HG03159 (cell line): Measurements from ENCODE around the gene ME1.
"Not testable (repeated sequence)": the region's sequence is repeated elsewhere in the genome, so short reads cannot be mapped to it uniquely, and the experiment has no call there.

Experiments
- ATAC-seq: cut with Tn5 transposase; IDR thresholded peaks from one replicate; pipeline ENCODE4 v1.9.1; 2021; ENCODE audit warnings: mild to moderate bottlenecking, moderate library complexity; ENCODE audit not compliant: unreplicated experiment

The ME1 gene

DNA sequence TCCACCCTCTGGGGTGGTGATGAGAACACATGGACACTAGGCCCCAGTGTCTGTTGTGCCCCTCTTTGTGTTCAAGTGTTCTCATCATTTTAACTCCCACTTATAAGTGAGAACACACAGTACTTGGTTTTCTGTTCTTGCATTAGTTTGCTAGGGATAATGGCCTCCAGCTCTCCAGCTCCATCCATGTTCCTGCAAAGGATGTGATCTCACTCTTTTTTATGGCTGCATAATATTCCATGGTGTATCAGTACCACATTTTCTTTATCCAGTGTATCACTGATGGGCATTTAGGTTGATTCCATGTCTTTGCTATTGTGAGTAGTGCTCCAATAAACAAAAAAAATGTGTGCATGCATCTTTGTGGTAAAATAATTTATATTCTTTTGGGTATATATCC, 170.3 kb downstream of the ME1 start:
- ATAC-seq, result no peak

DNA sequence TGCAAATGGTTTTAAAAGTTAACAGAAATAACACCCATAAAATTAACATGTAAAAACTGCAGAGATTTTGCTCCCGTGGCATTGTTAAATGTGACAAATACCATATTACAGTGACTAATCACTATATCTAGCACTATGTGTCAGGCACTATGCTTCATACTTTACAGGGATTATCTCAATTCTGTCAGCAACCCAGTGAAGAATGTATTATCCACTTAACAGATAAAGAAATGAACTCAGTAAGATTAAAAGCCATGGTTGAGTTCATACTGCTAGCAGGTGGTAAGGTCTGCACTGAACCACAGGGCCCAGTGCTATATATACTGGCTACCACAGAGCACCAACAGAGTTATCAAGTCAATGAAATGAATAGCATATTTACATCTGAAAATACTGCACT, 172.3 kb downstream of the ME1 start:
- no peak for ATAC-seq

DNA sequence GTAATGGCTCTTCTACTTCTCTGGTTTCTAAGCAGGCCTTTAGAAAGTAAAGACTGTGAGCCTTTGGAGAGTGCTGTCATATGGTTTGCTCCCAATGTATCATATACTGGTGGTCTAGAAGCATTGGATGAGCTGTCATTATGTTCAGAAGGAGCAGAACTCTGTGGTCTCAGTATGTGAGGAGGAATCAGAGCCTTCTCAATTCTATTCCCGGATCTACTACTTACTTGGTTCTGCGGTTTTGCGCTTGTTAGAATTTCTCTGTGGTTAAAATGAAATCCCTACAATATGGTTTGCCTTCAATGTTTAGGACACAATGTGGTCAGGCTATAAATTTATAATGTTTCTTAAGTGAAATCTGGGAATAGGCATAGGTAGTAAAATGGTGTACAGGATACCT, 173.1 kb downstream of the ME1 start:
- no peak for ATAC-seq

DNA sequence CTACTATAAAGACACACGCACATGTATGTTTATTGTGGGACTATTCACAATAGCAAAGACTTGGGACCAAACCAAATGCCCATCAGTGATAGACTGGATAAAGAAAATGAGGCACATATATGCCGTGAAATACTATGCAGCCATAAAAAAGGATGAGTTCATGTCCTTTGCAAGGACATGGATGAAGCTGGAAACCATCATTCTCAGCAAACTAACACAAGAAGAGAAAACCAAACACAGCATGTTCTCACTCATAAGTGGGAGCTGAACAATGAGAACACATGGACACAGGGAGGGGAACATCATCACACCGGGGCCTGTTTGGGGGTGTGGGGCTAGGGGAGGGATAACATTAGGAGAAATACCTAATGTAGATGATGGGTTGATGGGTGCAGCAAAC, 174.1 kb downstream of the ME1 start:
- not testable (repeated sequence) for ATAC-seq

DNA sequence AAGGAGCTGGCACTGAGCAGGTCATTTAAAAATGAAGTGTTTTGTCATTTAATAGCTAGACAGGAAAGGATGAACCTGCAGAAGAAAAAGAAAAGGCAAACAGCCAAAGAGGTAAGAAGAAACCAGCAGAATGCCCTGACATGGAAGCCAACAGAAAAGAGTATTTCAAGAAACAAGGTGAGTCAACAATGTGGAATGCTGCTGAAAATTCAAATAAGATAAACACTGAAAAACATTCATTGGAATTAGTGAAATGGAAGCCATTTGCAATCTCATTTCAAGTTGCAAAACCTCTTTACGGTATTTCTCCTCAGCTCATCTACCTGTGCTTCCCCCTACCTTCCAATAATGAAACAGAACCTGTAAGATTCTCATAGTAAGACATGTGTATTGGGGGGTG, 178.1 kb downstream of the ME1 start:
- no peak for ATAC-seq

DNA sequence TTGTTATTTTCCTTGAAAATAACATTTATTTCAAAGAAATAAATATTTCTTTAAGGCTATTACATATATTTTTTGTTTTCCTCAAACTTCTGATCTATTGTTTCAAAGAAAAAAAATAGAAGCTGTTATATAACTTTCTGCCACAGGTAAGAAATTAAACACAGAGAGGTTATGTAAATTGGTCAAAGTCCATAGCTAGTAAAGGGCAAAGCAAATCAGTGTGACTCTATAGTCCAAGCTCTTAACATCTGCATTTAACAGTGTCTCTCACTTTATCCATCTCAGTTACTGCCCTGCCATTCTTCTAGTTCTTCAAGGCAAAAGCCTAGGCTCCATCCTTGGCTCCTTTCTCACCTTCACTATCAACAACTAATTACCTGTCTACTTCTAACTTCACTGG, 180.6 kb downstream of the ME1 start:
- ATAC-seq, result no peak

DNA sequence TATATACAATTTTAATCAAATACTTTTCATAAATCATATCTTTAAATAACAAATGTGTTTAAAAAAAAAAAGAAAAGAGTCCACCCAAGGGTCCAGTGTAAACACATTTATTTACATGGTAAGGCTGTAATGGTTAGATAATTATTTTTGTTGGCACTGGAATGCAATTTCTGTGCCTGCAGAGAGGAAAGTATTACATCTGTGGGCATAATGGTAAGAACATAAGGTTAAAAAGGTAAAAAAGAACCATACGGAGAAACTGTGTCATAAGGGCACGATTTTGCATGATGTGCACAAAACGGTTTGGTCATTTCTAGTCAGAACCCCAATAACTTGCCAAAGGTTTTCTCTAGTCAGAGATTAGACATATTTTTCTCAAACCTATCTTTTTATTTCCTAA, 183.4 kb downstream of the ME1 start:
- ATAC-seq, result no peak

DNA sequence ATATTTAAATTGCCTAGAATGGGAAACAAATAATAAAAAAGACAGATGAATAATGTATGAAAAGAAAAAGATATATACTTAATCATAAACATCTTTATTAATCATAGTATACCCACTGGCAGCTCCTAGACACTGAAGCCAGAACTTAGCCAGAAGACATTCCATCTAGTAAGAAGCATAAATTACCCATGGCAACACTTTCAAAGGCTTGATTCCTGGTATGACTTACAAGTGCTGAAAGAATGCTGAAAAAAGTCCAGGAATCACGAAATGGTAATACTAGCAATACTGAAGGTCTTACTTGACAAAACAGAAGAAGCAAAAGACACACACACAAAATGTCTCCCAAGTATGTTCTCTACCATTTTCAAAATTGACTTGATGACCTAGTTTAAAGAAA, 199.7 kb downstream of the ME1 start:
- ATAC-seq, result no peak

DNA sequence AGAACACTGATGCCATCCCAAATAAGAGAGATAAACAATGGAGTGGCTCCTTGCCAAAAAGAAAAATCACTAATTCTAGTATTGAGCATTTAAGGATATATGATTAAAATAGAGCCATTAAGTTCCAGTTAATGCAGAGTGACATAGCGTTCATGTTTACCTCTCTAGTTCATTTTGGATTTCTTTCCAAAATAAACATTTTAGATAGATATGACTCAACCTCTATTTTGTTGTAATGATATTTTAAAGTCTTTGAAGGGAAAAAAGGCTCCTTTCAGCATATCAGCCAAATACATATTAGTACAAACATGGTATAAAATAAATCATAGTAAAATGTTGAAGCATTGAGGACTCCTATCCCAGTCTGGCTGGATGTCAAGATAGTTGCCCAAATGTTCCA, 204.3 kb downstream of the ME1 start:
- ATAC-seq, result no peak

DNA sequence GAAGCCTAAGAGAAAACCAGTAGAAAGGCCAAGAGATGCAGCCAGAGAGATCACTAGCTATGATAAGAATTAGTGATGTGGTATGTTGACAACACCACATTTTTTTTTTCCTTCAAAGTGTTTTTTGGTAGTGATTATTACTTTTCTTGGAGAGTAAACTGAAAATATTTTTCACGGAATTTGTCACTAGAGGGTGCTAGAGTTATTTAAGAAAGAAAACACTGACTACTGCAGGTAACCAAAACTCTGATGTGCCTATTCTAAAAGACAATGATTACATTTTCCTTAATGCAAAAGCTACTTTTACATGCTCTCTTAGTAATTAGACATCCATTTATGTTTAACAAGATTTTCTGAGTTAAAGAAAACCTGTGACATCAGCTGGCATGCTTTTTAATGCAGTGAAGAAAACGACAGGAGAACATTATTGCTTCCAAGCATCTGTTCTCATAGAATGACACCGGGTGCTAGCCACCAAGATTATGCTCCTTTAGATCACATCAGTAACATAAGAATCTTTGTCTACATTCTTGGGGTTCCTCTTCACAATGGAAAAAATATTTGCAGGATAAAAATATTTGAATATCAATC, 208.9 kb downstream of the ME1 start:
- no peak for ATAC-seq

DNA sequence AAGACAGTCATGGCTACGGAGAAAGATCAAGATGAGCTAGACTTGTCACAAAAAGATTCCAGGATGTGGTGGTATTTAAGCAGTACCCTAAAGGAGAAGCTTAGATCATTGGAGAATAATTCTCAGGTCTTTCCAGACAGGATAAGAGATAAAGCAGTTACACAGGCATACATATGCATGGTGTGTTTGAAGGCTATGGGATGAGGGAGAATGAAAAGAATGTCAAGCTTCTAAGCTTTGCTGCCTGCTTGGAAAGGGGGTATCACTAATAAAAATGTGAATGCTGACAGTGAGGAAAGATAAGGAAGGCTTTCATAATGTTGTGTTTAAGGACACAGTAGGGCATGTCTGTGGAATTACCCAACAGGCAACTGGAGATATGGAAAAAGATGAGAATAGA, 209.6 kb downstream of the ME1 start:
- ATAC-seq, result no peak

DNA sequence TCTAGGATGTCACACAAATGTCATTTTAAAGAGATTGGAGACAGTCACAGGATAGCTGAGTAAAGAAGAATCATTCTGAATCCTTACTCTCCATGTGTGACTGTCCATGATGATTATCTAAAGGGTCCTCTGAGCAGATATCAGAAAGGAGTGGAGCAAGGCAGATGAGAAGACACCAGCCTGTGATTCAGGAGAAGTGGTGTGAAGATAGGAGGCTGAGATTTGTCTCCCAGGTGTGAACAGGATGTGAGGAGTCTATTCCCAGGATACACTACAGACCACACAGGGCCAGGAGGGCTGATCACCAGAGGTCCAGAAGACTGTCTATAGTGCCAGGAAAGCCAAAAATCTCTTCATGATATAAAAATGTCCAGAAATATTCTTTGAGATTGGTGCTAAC, 210.7 kb downstream of the ME1 start:
- ATAC-seq, result no peak

DNA sequence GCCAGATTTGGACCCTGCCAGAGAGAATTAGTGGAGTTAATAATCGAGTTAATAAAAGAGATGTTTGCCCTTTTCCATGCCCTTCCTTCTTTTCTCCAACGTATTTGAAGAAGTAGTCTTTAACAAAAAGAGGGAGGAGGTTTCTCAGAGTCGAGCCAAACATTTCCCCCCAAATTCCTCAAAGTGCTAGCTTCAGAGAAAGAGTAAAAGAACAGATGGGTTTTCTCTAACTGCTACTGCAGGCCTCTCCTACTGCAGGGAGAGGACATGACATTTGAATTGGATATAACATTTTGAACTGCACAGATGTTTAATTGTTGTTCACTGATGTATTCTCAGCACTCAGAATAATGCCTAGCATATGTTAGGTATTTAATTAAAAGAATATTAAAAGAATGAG, 212.2 kb downstream of the ME1 start:
- ATAC-seq, result no peak

DNA sequence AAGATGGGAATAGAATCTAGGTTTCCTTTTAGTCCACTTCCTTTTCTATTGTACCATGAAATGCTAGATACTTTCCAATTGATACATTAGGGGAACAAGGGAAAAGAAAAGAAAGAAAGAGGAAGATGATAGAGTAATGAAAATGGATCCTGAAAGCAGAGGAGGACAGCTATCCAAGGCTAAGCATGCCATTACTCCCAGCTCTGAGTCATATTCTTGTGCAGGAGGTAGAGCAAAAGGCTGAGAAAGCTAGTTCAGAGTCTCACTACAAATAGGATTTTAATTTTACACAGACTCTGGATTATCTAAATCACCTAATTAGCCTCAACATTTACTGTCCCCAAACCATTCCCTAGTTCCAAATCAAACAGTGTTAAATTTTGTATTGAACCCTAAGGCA, 214.0 kb downstream of the ME1 start:
- no peak for ATAC-seq

DNA sequence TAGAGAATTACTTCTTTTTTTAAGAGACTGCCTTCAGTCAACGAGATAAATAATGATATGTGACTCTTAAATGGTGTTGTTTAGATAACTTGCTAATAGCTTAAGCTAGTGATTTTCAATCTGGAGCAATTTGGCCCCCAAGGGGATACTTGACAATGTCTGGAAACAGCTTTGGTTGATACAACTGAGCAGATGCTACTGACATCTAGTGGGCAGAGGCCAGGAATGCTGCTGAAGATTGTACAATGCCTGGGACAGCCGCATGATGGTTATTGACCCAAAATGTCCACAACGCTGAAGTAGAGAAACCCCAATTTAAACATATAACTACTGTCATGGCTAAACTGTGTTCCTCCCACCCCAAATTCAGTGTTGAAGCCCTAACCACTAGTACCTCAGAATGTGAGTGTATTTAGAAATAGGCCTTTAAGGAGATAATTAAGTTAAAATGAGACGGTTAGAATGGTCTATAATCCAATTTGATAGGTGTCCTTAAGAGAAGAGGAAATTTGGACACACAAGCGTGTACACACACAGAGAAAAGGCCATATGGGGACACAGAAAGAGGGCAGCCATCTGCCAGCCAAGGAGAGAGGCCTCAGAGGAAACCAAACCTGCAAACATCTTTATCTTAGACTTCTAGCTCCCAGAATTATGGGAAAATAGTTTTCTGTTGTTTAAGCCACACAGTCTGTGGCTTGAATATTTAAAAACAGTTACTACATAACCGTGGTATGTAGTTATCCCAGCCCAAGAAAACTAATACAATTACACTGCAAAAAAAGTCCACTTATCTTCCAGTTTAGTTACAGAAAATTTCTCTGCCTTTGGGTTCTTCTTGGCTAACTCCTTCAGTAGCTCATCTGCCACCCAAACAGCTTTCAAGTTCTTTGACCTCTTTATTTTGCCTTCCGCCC, 215.5 kb downstream of the ME1 start:
- ATAC-seq, result peak; percentile 99

DNA sequence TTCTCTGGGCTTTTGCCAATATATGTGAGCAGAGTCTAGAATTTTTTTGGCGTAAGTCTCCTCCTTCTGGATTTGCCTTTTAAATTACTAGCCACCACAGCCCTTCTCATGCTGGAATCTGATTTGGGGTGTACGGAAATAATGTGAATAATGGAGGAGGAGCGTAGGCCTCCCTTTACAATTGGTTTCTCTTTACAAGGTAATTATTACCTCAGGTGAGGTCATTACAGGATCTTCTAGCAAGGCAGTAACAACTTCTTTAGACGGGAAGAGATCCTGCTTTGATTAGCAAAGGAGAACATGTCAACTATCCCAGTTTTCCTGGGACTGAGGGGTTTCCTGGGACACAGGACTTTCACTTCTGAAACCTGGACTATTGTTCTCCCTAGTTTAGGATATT, 228.8 kb downstream of the ME1 start:
- no peak for ATAC-seq

DNA sequence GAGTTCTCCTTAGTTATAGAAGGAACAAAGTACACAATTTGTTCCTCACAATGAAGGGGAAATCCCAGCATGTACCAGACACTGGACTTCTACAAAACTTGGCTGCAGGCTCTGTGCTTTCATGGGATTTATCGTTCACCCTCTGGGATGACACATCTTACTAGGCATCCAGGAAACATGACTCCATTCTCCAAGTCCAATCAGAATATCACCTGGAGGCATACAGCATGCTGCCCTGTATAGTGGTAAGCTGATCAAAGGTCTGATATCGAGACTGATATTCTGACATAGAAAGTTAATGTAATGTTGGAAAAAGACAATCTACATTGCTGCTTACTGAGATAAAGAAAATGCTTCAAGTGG, 231.0 kb downstream of the ME1 start:
- ATAC-seq, result no peak

DNA sequence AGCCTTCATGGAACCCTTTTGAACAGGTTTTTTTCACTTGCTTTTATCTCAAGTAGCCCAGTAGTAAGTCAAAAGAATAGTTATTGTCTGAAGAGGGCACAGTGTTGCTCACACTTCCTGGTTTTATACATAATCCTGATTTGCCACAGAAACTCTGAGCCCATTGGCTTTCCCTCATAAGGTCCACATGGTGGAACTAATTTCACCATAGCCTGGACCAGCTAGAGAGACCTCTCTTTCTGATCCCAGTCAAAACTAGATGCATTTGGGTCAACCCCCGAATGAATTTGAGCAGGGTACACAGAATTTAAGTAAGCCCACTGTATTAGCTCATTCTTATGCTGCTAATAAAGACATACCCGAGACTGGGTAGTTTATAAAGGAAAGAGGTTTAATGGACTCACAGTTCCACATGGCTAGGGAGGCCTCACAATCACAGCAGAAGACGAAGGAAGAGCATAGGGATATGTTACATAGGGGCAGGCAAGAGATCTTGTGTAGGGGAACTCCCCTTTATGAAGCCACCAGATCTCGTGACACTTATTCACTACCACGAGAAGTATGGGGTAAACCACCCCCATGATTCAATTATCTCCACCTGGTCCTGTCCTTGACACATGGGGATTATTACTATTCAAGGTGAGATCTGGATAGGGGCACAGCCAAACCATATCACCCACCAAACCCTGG, 231.5 kb downstream of the ME1 start:
- no peak for ATAC-seq

DNA sequence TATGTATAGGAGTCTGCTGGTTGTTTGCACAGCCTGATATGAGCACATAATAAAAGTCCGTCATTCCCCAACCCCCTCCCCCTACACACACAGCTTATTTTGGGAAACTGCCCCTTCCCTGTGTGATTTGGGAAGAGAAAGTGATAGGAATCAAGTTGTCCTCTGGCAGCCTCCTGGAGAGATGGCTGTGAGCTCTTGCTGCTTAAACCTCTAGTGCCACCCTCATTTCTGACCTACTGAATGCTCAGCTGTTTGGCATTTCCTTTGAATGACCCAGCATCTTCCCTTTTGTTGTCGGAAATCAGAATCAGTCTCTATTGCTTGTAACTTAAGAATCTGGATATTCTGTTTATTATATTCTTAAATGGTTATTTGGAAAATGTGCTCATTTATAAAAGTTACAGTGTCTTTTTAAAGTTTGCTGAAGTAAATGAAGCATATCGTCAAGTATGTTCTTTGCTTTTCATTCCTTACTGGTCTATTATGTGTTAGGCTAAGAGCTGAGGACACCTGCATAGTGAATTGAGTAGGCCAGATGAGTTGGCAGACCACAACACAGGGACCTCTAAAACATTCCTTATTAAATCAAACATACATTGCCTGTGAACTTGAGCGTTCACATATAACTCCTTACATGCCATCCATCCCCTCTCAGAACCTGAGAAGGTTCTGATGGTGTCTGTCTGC, 232.2 kb downstream of the ME1 start:
- no peak for ATAC-seq

DNA sequence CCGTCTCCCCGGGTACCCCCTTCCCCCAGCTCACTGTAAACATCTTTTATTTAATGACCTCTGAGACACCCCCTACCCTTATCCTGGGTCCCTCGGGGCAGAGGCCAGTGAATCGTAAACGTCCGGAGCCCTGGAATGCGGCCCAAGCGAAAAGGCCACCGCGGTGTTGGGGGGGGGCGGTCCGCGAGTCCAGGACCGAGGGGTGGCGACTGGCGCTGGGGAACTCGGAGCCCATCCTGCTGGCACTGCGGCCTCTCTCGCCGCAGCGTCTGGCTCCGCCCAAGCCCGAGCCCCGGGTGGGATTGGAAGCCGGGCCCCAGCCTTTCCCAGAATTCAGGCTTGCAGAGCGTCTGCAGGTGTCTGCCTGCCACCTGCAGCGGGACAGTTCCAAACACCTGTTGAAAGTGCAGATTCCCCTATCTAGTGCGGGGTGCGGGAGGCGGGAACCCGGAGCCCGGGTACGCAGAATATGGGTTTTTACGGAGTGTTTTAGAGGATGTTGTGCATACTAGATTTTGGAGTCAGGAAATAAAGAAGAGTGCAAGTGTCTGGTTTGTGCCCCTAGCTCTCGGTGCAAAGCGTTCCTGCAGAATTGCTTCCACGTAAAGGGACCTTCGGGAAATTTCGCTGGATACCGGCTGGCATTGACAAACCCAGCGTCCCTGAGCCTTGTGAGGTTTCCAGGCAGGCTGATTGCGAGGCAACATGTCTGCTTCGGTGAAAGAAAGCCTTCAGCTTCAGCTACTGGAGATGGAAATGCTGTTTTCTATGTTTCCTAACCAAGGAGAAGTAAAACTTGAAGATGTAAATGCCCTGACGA, 236.9 kb downstream of the ME1 start:
- ATAC-seq, result peak; percentile 18
